Jurkat, Clone E6-1 (cell line): ENCODE measurements around the gene KLHDC3. TPM values are rescaled to one million over a fixed set of nuclear protein-coding genes. Genes with fewer than 3 reads are reported as not detected.

Experiments
- DNase-seq: peaks from one replicate; pipeline ENCODE4 v3.0.0-alpha.2; 2011; ENCODE audit warnings: low read depth, low spot score
- H3K4me3 ChIP-seq: 2 replicates; pipeline ENCODE4 v1.5.1; 2011; ENCODE audit warnings: mild to moderate bottlenecking, low read length, control low read depth, moderate library complexity
- polyA plus RNA-seq: library from polyadenylated mRNA; unstranded; fragments of >200 nt; gene quantifications from one replicate; pipeline ENCODE4 v1.2.1, GENCODE V29; 2012; ENCODE audit warnings: missing spikeins; ENCODE audit not compliant: insufficient read length, insufficient read depth

Gene KLHDC3
- 127 TPM for polyA plus RNA-seq

- DNase-seq = peak; percentile 100
- peak within 1 kb of the TSS; percentile 86 for H3K4me3 ChIP-seq
Measured at GRCh38 chr6:43013843-43014433, at the start of gene KLHDC3, which contains the start of gene MEA1. Gene KLHDC3 (plus strand): TSS chr6:43014249. CDS start chr6:43017193, 2,944 bp downstream. Gene MEA1 (minus strand): TSS chr6:43013946. CDS start chr6:43013813, 133 bp downstream.

GRCh38 chr6:42966571-42966970 is 47.5 kb upstream of the KLHDC3 start:
- no peak for DNase-seq
- H3K4me3 ChIP-seq = no peak overlapping the region

GRCh38 chr6:42967228-42967627 is 46.8 kb upstream of the KLHDC3 start:
- no peak overlapping the region for H3K4me3 ChIP-seq
- DNase-seq = no peak

GRCh38 chr6:42968126-42968701 is 45.8 kb upstream of the KLHDC3 start:
- DNase-seq = no peak
- H3K4me3 ChIP-seq = no peak overlapping the region

- no peak overlapping the region for H3K4me3 ChIP-seq
- no peak for DNase-seq
Measured at GRCh38 chr6:42968783-42969182, 45.3 kb upstream of the KLHDC3 start.

GRCh38 chr6:42969431-42969830 is 44.6 kb upstream of the KLHDC3 start:
- DNase-seq = no peak
- H3K4me3 ChIP-seq = no peak overlapping the region

- H3K4me3 ChIP-seq = no peak overlapping the region
- DNase-seq = no peak
Measured at GRCh38 chr6:42969934-42970333, 44.1 kb upstream of the KLHDC3 start.

GRCh38 chr6:42970871-42971612 is 43.0 kb upstream of the KLHDC3 start:
- no peak overlapping the region for H3K4me3 ChIP-seq
- no peak for DNase-seq

- no peak for DNase-seq
Measured at GRCh38 chr6:42971746-42972327, 42.2 kb upstream of the KLHDC3 start.

GRCh38 chr6:42973926-42974325 is 40.1 kb upstream of the KLHDC3 start:
- no peak for DNase-seq
- no peak overlapping the region for H3K4me3 ChIP-seq

More at GRCh38 chr6:42971746-42972327, 42.2 kb upstream of the KLHDC3 start:
- no peak overlapping the region for H3K4me3 ChIP-seq

GRCh38 chr6:42974919-42975505 is 39.0 kb upstream of the KLHDC3 start:
- DNase-seq = no peak
- H3K4me3 ChIP-seq = no peak overlapping the region

- DNase-seq = no peak
- peak overlapping the region; percentile 84 for H3K4me3 ChIP-seq
Measured at GRCh38 chr6:42978487-42978838, 35.6 kb upstream of the KLHDC3 start.

- H3K4me3 ChIP-seq = peak within 1 kb of the TSS; percentile 84
- peak; percentile 97 for DNase-seq
Measured at GRCh38 chr6:42978839-42979522, 35.1 kb upstream of the KLHDC3 start, which contains the start of gene PEX6. Gene PEX6 (minus strand): TSS chr6:42979181. CDS start chr6:42979150, 31 bp downstream.

GRCh38 chr6:42979523-42980177 is 34.4 kb upstream of the KLHDC3 start:
- DNase-seq = peak; percentile 42
- peak overlapping the region; percentile 84 for H3K4me3 ChIP-seq

GRCh38 chr6:42981836-42982235 is 32.2 kb upstream of the KLHDC3 start:
- H3K4me3 ChIP-seq = no peak overlapping the region
- DNase-seq = no peak

GRCh38 chr6:42984001-42984923 is 29.8 kb upstream of the KLHDC3 start, which contains the start of gene PPP2R5D:
Gene PPP2R5D (plus strand): TSS chr6:42984570. CDS start chr6:42984678, 108 bp downstream.
- peak within 1 kb of the TSS; percentile 80 for H3K4me3 ChIP-seq
- peak; percentile 99 for DNase-seq

- H3K4me3 ChIP-seq = peak overlapping the region; percentile 80
- peak; percentile 23 for DNase-seq
Measured at GRCh38 chr6:42984924-42985475, 29.0 kb upstream of the KLHDC3 start.
